CD4-positive, alpha-beta T cell treated with Interleukin-4 for 4 hours (primary cell): ENCODE measurements around the gene AP2A2.
"Not testable (repeated sequence)": the region's sequence is repeated elsewhere in the genome, so short reads cannot be mapped to it uniquely, and the experiment has no call there.

Source experiments
- DNase-seq: peaks from one replicate; pipeline ENCODE4 v3.0.0-alpha.2; 2020

AP2A2 gene

GRCh38 chr11:1000357-1001278 is 74.9 kb downstream of the AP2A2 start:
- DNase-seq: no peak

GRCh38 chr11:1001617-1002405 is 76.1 kb downstream of the AP2A2 start:
- no peak for DNase-seq

- no peak for DNase-seq
These were observed 76.8 kb downstream of the AP2A2 start for GRCh38 chr11:1002406-1002984.

GRCh38 chr11:1003159-1003558 is 77.5 kb downstream of the AP2A2 start:
- DNase-seq: no peak

- DNase-seq: no peak
These were observed 80.3 kb downstream of the AP2A2 start for GRCh38 chr11:1005928-1006327.

- no peak for DNase-seq
These were observed 81.1 kb downstream of the AP2A2 start for GRCh38 chr11:1006762-1007161.

GRCh38 chr11:1007279-1007678 is 81.6 kb downstream of the AP2A2 start:
- DNase-seq: no peak

- DNase-seq: no peak
These were observed 82.5 kb downstream of the AP2A2 start for GRCh38 chr11:1008001-1008802.

- DNase-seq: no peak
These were observed 83.1 kb downstream of the AP2A2 start for GRCh38 chr11:1008803-1009145.

- DNase-seq: no peak
These were observed 83.7 kb downstream of the AP2A2 start for GRCh38 chr11:1009371-1009770.

- no peak for DNase-seq
These were observed 84.3 kb downstream of the AP2A2 start for GRCh38 chr11:1009991-1010390.

GRCh38 chr11:1010551-1011319 is 85.1 kb downstream of the AP2A2 start:
- no peak for DNase-seq

- no peak for DNase-seq
These were observed 85.6 kb downstream of the AP2A2 start for GRCh38 chr11:1011320-1011698.

- DNase-seq: no peak
These were observed 86.6 kb downstream of the AP2A2 start for GRCh38 chr11:1012291-1012690.

- DNase-seq: no peak
These were observed 87.3 kb downstream of the AP2A2 start for GRCh38 chr11:1012740-1013630.

GRCh38 chr11:1013631-1013935 is 87.9 kb downstream of the AP2A2 start:
- DNase-seq: no peak

- DNase-seq: no peak
These were observed 88.6 kb downstream of the AP2A2 start for GRCh38 chr11:1014276-1014675.

GRCh38 chr11:1015064-1015463 is 89.4 kb downstream of the AP2A2 start:
- DNase-seq: no peak

- no peak for DNase-seq
These were observed 90.3 kb downstream of the AP2A2 start for GRCh38 chr11:1015826-1016545.

- not testable (repeated sequence) for DNase-seq
These were observed 91.0 kb downstream of the AP2A2 start for GRCh38 chr11:1016610-1017126.
